Body of pancreas (tissue), 4 donors: Measurements from ENCODE around the gene CFAP298.

Experiments
- POLR2A ChIP-seq, 3 donors: fragments of 450-650 bp; IDR thresholded peaks; one replicate each; pipeline ENCODE4 v1.6.1; 2016; ENCODE audit warnings: antibody characterized with exemption in 3 of 3, mild to moderate bottlenecking in 2 of 3
- TF ChIP-seq, protein P1 (sequence below), 7 experiments: fragments of 450-650 bp in 4 of 7; fragments of 200-600 bp in 3 of 7; sonication (generic) in 3 of 7; IDR thresholded peaks; one replicate each; pipeline ENCODE4 v1.5.1; 2016 to 2019; ENCODE audit warnings: antibody characterized with exemption in 7 of 7

DNA sequence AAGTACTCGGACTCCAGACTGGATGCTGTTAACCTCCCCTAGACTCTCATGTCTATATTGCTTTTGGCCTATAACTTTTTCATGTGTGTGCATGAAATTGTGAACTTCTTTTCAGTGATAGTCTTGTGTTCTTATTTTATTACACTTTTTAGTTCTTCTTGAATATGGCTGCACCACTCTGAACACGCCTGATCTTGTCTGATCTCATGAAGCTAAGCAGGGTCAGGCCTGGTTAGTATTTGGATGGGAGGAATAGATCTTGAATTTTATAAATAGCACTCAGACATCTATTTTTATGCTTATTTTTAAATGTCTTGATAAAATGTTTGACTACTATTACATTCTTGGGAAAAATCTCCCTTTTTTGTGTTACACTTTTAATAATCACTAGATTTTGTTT is 49.3 kb downstream of the CFAP298 start:
- TF ChIP-seq, protein P1, sequence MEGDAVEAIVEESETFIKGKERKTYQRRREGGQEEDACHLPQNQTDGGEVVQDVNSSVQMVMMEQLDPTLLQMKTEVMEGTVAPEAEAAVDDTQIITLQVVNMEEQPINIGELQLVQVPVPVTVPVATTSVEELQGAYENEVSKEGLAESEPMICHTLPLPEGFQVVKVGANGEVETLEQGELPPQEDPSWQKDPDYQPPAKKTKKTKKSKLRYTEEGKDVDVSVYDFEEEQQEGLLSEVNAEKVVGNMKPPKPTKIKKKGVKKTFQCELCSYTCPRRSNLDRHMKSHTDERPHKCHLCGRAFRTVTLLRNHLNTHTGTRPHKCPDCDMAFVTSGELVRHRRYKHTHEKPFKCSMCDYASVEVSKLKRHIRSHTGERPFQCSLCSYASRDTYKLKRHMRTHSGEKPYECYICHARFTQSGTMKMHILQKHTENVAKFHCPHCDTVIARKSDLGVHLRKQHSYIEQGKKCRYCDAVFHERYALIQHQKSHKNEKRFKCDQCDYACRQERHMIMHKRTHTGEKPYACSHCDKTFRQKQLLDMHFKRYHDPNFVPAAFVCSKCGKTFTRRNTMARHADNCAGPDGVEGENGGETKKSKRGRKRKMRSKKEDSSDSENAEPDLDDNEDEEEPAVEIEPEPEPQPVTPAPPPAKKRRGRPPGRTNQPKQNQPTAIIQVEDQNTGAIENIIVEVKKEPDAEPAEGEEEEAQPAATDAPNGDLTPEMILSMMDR (IDR thresholded peaks at IDR 0.05): no peak
- no peak for TF ChIP-seq POLR2A (IDR thresholded peaks at IDR 0.05)
